Body of pancreas (tissue), 4 donors: ENCODE measurements around the gene GMDS.

Experiments used
- POLR2A ChIP-seq, 3 donors: fragments of 450-650 bp; IDR thresholded peaks; one replicate each; pipeline ENCODE4 v1.6.1; 2016; ENCODE audit warnings: antibody characterized with exemption in 3 of 3, mild to moderate bottlenecking in 2 of 3
- TF ChIP-seq, protein P1 (sequence below), 7 experiments: fragments of 450-650 bp in 4 of 7; fragments of 200-600 bp in 3 of 7; sonication (generic) in 3 of 7; IDR thresholded peaks; one replicate each; pipeline ENCODE4 v1.5.1; 2016 to 2019; ENCODE audit warnings: antibody characterized with exemption in 7 of 7

DNA sequence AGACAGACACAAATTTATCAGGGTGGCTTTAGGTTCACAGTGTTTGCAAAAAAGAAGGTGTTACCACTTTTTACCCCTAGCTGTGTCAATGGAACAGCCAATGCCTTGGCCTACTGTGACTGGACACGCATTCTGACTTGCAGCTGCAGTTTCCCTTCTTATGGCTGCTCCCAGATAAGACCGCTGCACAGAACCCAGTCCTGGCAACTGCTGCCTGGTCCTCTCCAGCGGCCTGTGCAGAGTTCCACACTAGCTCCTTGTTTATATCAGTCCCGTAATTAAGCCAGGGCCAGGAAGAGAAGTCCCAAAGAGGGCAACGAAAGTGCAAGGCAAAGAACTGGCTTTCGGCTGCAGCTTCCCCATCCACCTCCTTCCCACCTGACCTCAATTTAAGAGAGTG lies 352.7 kb downstream of the GMDS start:
- TF ChIP-seq, protein P1, sequence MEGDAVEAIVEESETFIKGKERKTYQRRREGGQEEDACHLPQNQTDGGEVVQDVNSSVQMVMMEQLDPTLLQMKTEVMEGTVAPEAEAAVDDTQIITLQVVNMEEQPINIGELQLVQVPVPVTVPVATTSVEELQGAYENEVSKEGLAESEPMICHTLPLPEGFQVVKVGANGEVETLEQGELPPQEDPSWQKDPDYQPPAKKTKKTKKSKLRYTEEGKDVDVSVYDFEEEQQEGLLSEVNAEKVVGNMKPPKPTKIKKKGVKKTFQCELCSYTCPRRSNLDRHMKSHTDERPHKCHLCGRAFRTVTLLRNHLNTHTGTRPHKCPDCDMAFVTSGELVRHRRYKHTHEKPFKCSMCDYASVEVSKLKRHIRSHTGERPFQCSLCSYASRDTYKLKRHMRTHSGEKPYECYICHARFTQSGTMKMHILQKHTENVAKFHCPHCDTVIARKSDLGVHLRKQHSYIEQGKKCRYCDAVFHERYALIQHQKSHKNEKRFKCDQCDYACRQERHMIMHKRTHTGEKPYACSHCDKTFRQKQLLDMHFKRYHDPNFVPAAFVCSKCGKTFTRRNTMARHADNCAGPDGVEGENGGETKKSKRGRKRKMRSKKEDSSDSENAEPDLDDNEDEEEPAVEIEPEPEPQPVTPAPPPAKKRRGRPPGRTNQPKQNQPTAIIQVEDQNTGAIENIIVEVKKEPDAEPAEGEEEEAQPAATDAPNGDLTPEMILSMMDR (IDR thresholded peaks at IDR 0.05): no peak
- no peak for TF ChIP-seq POLR2A (IDR thresholded peaks at IDR 0.05)
